Islet precursor cell (in vitro differentiated cells): ENCODE measurements around the gene CCDC110.
"Not testable (repeated sequence)": the region's sequence is repeated elsewhere in the genome, so short reads cannot be mapped to it uniquely, and the experiment has no call there.

ENCODE experiments used
- DNase-seq: peaks from one replicate; pipeline ENCODE4 v3.0.0-alpha.2; 2018

Gene CCDC110

DNA sequence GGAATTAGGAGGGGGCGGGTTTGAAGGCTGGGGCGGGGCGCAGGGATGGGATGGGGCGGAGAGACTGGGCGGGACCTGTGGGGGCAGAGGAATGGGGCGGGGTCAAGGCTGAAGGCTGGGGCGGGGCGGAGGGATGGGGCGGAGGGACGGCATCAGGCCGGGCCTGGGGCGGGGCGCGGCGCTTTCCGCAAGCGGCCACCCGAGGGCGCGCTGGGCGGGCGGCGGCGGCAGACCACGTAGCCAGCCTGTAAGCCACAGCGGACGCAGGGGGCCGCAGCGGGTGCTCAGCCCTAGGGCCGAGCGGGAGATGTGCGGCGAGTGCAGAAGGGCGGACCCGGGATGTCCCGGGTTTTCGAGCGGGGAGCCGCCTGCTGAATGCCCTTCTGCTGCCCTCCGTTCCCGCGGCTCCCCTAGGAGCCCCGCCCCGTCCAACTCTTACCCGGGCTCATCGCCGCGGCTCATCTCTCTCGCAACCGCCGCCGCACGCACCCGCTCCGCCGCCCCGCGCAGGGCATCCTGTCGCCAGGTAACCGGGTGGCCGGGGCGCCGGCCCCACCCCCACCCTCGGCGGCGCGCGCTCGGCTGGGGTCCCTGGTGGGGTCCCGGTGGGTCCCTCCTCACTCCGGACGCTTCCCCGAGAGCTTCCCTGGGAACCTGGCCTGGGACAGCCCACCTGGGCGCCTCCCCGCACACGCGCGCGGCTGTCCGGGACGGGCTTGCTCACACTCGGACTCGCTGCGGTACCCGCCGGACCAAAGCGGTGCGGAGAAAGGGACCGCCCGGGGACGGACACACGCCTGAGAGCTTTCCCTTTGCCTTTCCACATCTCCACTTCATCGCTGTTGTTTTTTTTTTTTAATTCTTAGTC lies at the start of gene CCDC110:
TSS of gene CCDC110 (minus strand) at position 499 of the 868 bp plus-strand sequence. CDS start at position 449, 50 bp downstream.
- DNase-seq, result peak; percentile 96

DNA sequence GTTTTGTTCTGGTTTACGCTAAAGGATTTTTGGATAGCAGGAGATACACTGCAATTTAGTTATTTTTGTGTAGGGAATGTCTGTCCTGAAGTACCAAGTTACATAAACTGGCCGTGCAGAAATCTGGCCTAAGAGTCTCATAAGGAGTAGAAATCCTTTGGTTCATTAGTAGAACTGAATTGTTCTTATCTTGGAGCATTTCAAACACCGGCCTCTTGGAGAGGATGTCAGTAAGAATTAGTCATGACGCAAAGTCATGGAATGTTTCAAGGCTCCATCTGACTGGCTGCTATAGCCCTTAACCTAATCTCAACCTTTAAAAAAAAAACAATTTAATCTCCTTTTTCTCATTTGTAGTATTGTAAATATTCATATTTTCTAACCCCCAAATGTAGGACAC lies 48.6 kb upstream of the CCDC110 start:
- DNase-seq, result no peak

DNA sequence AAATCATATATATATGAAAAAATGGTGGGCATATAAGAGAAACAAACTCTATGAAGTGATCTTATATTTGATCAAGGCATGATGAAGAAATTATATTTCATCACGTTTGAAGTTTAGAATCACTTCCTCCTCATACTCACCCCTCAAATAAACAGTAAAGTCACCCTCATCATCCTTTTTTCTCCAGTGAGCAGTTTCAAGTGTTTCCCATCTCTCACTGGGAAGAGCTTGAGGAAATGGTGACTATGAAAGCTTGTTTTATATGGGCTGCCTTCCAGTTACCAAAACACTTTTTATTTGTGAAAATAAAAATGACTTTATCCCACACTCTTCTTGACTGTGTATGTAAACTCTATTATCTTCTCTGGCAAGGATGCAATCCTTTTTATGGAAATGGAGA lies 47.0 kb upstream of the CCDC110 start:
- DNase-seq, result no peak

DNA sequence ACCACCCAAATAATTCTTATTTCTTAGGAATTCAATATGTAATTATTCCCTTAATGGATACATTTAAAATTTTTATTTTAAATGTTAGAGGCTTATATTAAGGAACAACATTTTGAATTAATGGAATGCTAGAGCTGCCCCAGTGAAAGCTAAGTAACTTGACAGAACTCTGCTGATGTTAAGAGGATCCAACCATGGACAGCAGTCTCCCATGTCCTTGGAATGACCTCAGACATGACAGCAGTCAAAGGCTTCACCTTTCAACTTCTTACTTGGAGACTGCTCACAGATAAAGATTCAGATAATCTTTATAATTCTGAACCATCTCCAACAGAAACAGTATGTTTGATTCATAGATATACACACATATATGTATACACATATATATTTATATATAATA lies 46.5 kb upstream of the CCDC110 start:
- DNase-seq, result no peak

DNA sequence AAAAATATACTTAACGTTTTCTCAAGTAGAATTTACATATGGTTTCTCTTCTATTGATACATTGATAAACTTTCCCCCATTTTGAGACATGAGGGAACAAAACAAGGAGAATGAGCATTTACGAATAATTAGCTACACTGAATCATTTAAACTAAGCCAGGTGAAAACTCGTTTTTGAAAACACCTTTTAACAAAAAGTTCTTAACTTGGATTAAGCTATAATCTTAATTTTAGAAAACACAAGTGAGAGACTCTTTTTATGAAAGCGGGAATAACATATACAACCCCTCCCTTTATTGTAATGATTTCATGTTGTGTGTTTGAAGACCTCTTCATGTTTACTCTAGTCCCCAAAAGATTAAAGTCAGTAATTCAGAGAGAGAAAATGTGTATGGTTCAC lies 43.7 kb upstream of the CCDC110 start:
- no peak for DNase-seq

DNA sequence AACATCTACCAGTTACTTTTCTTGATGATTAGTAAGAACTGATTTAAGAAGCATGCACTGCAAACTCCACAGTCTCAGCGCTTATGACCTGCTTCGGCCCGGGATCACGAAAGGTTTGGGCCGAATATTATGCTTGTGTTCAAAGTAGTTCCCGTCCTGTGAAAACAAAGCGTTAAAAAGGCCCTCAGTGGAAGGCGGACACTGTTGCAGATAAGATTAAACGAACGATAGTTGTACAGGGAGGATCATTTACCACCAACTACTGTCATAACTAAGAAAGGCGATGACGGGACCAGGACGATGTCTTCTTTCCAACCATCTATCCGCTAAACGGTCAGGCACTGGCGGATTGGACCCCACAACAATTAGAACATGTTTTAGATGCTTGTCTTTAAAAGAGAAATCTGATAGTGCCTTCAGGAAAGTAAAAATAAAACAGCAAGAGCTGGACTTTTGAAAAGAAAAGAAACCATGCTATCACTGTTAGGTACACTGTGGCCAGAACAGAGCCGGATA lies 42.7 kb upstream of the CCDC110 start:
- DNase-seq, result no peak

DNA sequence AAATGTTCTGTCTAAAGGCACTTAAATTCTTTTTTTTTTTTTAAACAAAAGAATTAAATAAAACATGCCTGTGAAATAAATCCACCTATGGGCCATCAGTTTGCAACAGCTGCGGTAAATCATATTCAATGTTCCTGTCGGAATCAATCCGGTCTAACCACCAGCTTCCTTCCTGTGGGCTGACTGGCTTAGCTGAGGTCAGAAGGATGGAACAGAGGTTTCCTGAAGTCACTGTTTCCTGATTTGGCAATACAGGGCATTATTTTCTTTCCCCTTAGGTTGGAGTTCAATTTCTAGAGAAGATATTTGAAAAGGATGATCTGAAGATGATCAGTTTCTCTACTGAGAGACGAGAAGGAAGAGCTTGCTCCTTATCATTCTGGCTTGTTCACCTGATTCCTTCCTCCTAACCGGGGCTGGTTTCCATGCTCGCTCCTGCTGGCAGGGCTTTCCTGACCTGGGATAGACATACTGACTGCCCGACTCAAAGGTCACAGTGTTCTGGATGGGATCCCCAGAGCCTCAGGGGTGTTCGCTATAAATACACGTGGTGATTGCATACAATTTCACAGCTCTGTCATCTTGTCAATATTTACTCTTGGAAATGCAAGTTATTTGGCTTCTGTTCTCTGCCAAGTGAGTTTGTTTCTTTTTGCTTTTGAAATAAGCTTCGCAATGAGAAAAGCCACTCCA lies 42.1 kb upstream of the CCDC110 start:
- DNase-seq, result no peak

DNA sequence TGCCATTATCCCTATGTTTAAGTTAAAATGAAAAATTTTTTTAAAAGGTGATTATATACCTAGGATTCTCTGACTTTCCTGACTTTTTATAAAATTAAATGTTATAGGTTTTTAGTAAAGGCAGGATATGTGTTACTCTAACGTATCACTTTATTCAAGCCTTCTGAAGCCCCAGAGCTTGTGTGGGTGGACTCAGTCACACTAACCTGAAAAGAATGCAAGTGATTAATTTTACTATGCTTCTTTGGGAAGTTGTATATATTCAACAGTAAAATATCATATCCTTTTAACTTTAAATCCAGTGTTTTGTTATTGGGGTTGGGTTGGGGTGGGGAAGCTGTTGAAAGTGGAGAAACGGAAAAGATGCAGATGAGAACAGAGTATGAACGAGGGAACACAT lies 41.0 kb upstream of the CCDC110 start:
- no peak for DNase-seq

DNA sequence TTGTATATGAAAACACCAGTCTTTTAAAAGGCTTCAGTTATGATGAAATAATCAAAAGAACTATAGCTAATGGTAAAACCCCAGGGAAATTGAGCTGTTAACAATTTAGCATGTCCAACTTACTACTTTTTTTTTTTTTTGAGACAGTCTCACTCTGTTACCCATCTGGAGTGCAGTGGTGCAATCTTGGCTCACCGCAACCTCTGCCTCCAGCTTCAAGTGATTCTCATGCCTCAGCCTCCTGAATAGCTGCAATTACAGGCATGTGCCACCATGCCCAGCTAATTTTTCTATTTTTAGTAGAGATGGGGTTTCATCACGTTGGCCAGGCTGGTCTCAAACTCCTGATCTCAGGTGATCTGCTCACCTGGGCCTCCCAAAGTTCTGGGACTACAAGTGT lies 39.7 kb upstream of the CCDC110 start:
- DNase-seq, result not testable (repeated sequence)

DNA sequence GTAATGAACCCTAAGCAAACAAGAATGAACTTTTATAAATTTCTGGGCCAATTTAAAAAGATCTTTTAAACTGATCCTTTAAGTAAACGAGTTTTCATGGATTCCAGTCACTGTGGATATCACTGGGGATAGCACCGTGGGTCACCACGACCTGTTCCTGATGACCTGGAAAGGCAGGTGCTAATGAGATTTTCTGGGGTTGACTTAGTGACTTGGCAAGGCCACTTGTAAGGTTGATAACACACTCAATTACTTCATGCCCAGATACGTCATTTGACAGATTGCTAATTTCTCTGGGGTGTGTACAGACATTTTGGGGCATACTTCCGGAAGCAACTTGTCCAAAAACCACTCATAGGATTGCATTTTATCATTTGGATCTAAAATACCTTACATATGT lies 39.3 kb upstream of the CCDC110 start:
- DNase-seq, result no peak

DNA sequence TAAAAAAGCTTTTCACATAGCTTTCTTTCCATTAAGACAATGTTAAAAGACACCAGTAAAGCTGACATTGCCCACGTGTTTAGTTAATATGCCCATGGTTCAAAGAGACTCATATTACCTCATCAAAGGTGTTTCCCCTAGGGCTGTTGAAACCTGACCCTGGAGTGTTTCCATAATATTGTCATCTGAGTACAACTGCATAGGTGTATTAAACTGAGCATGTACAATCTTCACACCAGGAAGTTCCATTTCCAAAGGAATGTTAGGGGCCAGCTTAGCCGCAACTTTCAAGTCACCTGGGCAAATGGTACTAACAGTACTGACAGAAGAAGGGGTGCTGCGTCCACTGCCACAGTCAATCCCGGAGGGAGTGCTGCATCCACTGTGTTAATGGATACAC lies 36.6 kb upstream of the CCDC110 start:
- no peak for DNase-seq

DNA sequence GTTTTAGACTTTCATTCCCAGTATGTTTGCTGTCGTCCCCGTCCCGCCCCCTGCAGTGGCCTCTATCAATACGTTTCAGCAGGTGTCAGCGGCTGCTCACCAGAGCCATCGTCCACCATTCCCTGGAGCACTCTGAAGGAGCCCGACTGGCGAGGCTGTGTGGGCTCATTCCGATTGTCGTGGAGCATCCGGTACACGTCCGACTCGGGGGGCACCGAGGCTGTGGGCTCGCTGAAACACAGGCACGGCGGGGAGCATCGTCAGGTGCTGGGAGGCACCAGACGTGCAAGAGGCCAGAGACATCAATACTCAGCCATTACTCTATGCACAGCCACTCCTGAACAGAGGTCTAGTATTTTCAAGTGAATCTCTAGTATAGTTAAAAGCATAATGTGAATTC lies 34.9 kb upstream of the CCDC110 start:
- DNase-seq, result no peak

DNA sequence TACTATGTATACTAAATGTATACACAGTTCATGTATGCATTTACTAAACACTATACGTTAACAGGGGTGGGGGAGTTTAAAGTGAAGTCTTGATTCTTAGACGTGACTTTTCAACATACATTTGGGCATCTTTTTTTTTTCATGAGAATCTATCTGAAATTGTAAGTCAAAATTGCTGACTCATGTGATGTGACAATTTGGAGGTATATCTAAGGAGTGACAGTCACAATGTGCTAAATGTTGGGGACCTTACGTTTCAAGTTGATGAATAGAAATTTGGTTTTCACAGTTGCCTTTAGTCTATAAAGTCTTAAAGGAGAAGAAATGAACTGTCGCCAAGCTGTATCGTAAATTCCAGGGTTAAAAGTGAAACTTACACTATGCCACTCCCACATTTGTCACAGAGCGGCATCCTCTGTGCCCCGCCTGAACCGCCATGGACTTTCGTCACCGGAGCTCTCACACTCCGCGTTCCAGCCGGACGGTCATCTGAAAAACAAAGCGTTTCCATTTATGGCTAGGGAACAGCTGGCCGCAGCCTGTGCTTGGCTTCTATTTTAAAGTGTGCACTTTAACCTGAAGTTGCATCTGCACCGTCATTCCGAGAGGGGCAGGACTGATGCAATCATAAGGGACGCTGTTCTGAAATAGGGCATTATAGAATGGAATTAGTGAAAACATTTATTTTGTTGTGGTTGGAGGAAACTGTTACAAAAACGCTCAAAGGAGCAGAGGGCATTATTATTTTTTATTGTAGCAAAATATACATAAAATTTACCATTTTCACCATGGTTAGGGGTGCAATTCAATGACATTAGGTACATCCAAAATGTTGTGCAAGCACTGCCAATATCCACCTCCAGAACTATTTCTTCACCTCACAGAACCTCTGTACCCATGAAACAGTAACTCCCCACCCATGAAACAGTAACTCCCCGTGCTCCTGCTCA lies 32.8 kb upstream of the CCDC110 start:
- DNase-seq, result no peak

DNA sequence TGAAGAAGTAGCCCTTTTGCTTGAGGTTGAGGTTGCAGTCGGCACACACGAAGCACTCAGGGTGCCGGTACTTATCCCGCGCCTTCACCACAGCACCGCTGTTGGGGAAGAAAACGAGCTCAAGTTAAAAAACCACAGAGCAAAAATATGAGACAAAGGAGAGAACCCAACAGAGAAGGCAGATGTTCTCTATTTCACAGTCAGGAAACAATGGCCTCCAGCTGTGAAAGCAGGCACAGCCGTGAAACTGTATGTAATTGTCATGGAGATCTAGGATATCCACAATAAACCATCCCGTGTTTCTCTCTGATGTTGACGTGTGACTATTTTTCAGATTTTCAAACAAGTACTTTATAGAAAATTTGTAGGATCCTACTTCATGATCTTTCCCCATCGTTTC lies 30.9 kb upstream of the CCDC110 start:
- no peak for DNase-seq

DNA sequence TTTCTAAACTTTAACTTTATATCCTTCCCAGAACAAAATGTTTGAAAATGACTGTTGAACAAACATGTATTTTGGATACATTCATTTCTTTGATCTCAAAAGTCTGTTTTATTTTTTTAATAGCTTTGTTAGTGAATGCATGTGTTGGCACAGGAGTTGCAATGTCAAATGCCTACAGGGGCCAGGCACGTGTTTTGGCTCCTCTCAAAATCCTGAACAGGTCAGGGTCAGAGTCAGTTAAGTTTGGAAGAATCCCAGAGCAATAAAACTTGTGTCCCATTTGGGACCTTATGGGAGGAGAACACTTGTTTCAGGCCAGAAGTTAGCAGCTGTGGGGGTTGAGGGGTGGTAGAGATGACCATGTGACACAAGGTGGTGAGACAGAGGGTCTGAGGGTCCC lies 29.0 kb upstream of the CCDC110 start:
- DNase-seq, result no peak

DNA sequence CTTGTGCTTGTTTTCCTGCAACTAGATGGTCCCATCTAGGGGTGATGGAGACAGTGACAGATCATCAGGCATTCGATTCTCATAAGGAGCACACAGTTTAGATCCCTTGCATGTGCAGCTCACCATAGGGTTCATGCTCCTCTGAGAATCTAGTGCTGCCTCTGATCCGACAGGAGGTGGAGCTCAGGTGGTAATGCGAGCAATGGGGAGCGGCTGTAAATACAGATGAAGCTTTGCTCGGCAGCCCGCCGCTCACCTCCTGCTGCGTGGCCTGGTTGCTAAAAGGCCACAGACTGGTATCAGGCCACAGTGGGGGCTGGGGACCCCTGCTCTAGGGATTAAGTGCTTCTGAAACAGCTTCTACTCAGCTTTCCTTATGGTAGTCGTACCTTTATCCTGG lies 28.5 kb upstream of the CCDC110 start:
- no peak for DNase-seq

DNA sequence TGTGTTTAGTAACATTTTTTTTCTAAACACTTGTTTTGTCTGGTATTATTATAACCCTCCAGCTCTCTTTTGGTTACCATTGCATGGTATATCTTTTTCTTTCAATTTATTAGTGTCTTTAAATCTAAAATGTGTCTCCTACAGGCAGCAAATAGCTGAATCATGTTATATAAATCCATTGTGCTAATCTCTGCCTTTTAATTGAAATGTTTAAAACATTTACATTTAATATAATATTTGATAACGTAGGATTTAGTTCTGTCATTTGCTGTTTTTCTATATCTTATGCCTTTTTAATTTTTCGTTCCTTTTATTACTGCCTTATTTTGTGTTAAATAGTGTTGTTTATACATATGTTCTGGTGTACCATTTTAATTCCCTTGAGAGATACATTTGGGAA lies 17.1 kb upstream of the CCDC110 start:
- no peak for DNase-seq

DNA sequence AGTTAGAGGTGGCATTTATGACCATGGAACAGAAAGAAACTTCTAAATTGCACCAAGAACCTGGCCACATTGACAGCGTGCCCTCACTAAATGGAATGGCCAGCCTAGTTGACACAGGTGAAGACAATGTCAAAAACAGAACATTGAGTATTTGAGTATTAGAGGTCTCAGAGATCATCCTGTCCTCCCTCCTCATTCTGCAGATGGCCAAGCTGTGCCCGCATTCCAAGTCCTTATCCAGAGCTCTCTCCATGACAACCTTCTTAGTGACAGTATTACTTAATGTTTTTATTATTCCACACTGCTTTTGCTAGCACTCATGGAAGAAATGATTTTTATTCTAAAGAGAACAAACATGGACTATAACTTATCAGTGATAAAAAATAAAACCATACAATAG lies 9.9 kb upstream of the CCDC110 start:
- DNase-seq, result no peak

DNA sequence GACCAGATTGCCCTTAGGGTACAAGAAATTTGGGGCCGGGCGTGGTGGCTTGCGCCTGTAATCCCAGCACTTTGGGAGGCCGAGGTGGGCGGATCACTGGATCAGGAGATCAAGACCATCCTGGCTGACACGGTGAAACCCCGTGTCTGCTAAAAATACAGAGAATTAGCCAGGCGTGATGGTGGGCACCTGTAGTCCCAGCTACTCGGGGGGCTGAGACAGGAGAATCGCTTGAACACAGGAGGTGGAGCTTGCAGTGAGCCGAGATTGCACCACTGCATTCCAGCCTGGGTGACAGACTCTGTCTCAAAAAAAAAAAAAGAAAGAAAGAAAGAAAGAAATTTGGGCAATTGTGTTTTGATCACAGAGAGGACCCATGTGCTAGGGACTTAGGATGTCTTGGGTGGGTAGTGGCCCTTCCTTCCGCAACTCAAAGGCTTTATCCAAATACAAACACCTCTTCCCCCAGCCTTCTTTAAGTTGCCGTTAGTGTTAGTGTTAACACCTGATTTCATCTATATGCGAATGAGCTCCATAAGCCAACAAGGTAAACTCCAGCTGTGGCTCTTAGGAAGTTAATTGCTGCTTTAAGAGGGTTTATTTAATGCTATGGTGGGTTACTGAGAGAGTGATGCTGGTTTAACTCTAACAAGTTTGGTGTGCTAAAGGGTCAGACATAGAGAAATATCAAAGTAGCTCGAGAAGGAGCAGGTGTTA lies 8.6 kb upstream of the CCDC110 start:
- DNase-seq, result no peak

DNA sequence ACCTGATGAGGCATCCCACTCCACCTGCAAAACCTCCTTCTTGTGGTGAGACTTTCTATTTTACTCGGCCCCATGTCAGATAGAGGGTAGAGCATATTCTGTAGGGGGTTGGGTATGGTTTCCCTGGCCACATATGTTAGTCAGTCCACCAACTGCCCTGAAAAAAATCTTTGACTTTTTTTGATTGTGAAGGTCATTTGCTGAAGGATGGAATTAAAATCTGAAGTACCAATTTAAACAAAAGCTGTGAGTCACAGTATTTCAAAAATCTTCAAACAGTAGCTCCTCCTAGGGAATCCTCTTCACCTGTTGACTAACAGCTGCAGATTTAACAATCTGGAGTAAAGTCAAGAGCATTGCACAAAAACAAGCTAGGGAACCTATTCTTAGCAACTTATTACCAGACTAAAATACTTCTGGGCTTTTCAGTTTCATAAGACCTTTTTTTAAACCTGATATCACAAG lies 8.0 kb upstream of the CCDC110 start:
- DNase-seq, result no peak

DNA sequence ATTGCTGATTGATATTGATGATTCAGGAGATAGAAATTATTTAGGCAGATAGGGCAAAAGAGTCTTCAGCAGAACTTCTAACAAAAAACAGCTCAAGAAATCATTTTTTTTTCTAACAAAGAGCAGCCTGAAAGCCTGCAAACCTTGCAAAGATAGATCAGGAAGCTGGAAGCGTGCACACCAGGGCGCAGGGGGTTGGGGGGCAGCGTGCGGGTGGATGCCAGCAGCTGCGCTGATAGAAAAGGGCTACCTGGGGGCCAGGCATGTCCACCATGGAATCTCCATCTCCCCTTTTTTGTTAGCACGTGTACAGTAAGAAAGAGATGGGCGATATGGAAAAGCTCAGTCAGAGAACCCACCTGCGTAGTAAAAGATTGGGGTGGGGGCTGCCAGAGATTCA lies 1.7 kb upstream of the CCDC110 start:
- DNase-seq, result no peak

DNA sequence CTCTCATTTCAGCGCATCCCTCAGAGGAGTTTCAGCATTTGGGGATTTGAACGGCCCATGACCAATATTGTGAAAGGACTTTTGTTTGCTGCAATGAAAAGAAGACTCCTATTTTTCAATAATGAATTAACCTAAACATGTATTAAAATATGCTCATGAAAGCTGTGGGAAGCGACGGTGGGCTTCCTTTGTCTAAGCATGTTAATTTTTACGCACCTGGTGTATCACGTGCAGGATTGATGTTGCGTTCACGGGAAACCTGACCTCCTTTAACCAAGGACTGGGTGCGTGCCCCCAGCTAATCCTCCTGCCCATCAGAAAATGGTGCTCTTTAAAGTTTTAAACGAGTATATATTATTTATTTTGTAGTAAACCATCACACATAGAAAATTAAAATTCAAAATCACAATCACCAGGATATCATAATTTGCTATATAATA lies 590 bp upstream of the CCDC110 start:
- no peak for DNase-seq
